ENCODE data around the gene SSH2. TPM values are rescaled to one million over a fixed set of nuclear protein-coding genes. Genes with fewer than 3 reads are reported as not detected.
"Not testable (repeated sequence)": the region's sequence is repeated elsewhere in the genome, so short reads cannot be mapped to it uniquely, and the experiment has no call there.

SSH2 gene
- total RNA-seq, 1 donor from 2014 or later: 23.0 TPM

- Histone ChIP-seq H3K4me1 (ENCODE audit: control insufficient read depth in 3 of 3, insufficient read depth in 3 of 3, low read length in 3 of 3) (peaks cover 28 to 29% (median 29%) of the 10 kb centered on the region in 3 donors), H3K27ac (ENCODE audit: low read depth, low read length) (peak overlapping the region; percentile 42), H3K4me3 (ENCODE audit: low read length in 3 of 3) (no peak overlapping the region), H3K9ac (ENCODE audit: low read depth in 1 of 3, low read length in 3 of 3) (no peak overlapping the region), H3K9me3 (ENCODE audit: control insufficient read depth in 3 of 3, low read length in 3 of 3) (no peaks in the 10 kb centered on the region), H3K27me3 (ENCODE audit: control insufficient read depth in 3 of 3, insufficient read depth in 3 of 3, low read length in 3 of 3) (no peaks in the 10 kb centered on the region), H3K36me3 (ENCODE audit: control insufficient read depth in 3 of 3, insufficient read depth in 3 of 3, low read length in 3 of 3) (peaks cover 0 to 12% (median 7%) of the 10 kb centered on the region in 3 donors)
Observed at GRCh38 chr17:29686993-29687590, 242.9 kb downstream of the SSH2 start.

- Histone ChIP-seq H3K4me3 (ENCODE audit: low read length in 3 of 3) (no peak overlapping the region), H3K9ac (ENCODE audit: low read depth in 1 of 3, low read length in 3 of 3) (peak overlapping the region in 1 of 3 donors; percentile 32), H3K4me1 (ENCODE audit: control insufficient read depth in 3 of 3, insufficient read depth in 3 of 3, low read length in 3 of 3) (peaks cover 36 to 45% (median 36%) of the 10 kb centered on the region in 3 donors), H3K9me3 (ENCODE audit: control insufficient read depth in 3 of 3, low read length in 3 of 3) (no peaks in the 10 kb centered on the region), H3K36me3 (ENCODE audit: control insufficient read depth in 3 of 3, insufficient read depth in 3 of 3, low read length in 3 of 3) (peaks cover 0 to 12% (median 7%) of the 10 kb centered on the region in 3 donors), H3K27ac (ENCODE audit: low read depth, low read length) (peak overlapping the region; percentile 72), H3K27me3 (ENCODE audit: control insufficient read depth in 3 of 3, insufficient read depth in 3 of 3, low read length in 3 of 3) (no peaks in the 10 kb centered on the region)
Observed at GRCh38 chr17:29683481-29683880, 246.5 kb downstream of the SSH2 start.

- Histone ChIP-seq H3K9me3 (ENCODE audit: control insufficient read depth in 3 of 3, low read length in 3 of 3) (no peaks in the 10 kb centered on the region), H3K4me3 (ENCODE audit: low read length in 3 of 3) (no peak overlapping the region), H3K36me3 (ENCODE audit: control insufficient read depth in 3 of 3, insufficient read depth in 3 of 3, low read length in 3 of 3) (peaks cover 0 to 12% (median 5%) of the 10 kb centered on the region in 3 donors), H3K27ac (ENCODE audit: low read depth, low read length) (peak overlapping the region; percentile 72), H3K4me1 (ENCODE audit: control insufficient read depth in 3 of 3, insufficient read depth in 3 of 3, low read length in 3 of 3) (peaks cover 35 to 50% (median 36%) of the 10 kb centered on the region in 3 donors), H3K27me3 (ENCODE audit: control insufficient read depth in 3 of 3, insufficient read depth in 3 of 3, low read length in 3 of 3) (no peaks in the 10 kb centered on the region), H3K9ac (ENCODE audit: low read depth in 1 of 3, low read length in 3 of 3) (peak overlapping the region in 1 of 3 donors; percentile 40)
Observed at GRCh38 chr17:29682987-29683386, 247.0 kb downstream of the SSH2 start.

GRCh38 chr17:29682054-29682453 is 248.0 kb downstream of the SSH2 start:
- peak overlapping the region in 1 of 3 donors; percentile 43 for H3K4me3 ChIP-seq (ENCODE audit: low read length in 3 of 3)
- peaks cover 0 to 12% (median 5%) of the 10 kb centered on the region in 3 donors for H3K36me3 ChIP-seq (ENCODE audit: control insufficient read depth in 3 of 3, insufficient read depth in 3 of 3, low read length in 3 of 3)
- H3K27ac ChIP-seq (ENCODE audit: low read depth, low read length): peak overlapping the region; percentile 72
- peaks cover 39 to 49% (median 39%) of the 10 kb centered on the region in 3 donors for H3K4me1 ChIP-seq (ENCODE audit: control insufficient read depth in 3 of 3, insufficient read depth in 3 of 3, low read length in 3 of 3)
- no peaks in the 10 kb centered on the region for H3K27me3 ChIP-seq (ENCODE audit: control insufficient read depth in 3 of 3, insufficient read depth in 3 of 3, low read length in 3 of 3)
- no peaks in the 10 kb centered on the region for H3K9me3 ChIP-seq (ENCODE audit: control insufficient read depth in 3 of 3, low read length in 3 of 3)
- H3K9ac ChIP-seq (ENCODE audit: low read depth in 1 of 3, low read length in 3 of 3): peak overlapping the region in 2 of 3 donors; percentile 40 to 51

GRCh38 chr17:29677824-29678223 is 252.2 kb downstream of the SSH2 start:
- Histone ChIP-seq H3K4me3 (ENCODE audit: low read length in 3 of 3) (peak overlapping the region in 1 of 3 donors; percentile 30), H3K9ac (ENCODE audit: low read depth in 1 of 3, low read length in 3 of 3) (peak overlapping the region in 1 of 3 donors; percentile 51), H3K36me3 (ENCODE audit: control insufficient read depth in 3 of 3, insufficient read depth in 3 of 3, low read length in 3 of 3) (peaks cover 0 to 11% (median 6%) of the 10 kb centered on the region in 3 donors), H3K9me3 (ENCODE audit: control insufficient read depth in 3 of 3, low read length in 3 of 3) (no peaks in the 10 kb centered on the region), H3K4me1 (ENCODE audit: control insufficient read depth in 3 of 3, insufficient read depth in 3 of 3, low read length in 3 of 3) (peaks cover 37 to 52% (median 51%) of the 10 kb centered on the region in 3 donors), H3K27me3 (ENCODE audit: control insufficient read depth in 3 of 3, insufficient read depth in 3 of 3, low read length in 3 of 3) (no peaks in the 10 kb centered on the region), H3K27ac (ENCODE audit: low read depth, low read length) (peak overlapping the region; percentile 82)

GRCh38 chr17:29677221-29677791 is 252.7 kb downstream of the SSH2 start:
- H3K27ac ChIP-seq (ENCODE audit: low read depth, low read length): peak overlapping the region; percentile 82
- peak overlapping the region in 2 of 3 donors; percentile 25 to 30 for H3K4me3 ChIP-seq (ENCODE audit: low read length in 3 of 3)
- H3K36me3 ChIP-seq (ENCODE audit: control insufficient read depth in 3 of 3, insufficient read depth in 3 of 3, low read length in 3 of 3): peaks cover 4 to 11% (median 7%) of the 10 kb centered on the region in 3 donors
- H3K4me1 ChIP-seq (ENCODE audit: control insufficient read depth in 3 of 3, insufficient read depth in 3 of 3, low read length in 3 of 3): peaks cover 32 to 47% (median 46%) of the 10 kb centered on the region in 3 donors
- H3K9me3 ChIP-seq (ENCODE audit: control insufficient read depth in 3 of 3, low read length in 3 of 3): no peaks in the 10 kb centered on the region
- peak overlapping the region; percentile 10 to 51 (median 47) for H3K9ac ChIP-seq (ENCODE audit: low read depth in 1 of 3, low read length in 3 of 3)
- no peaks in the 10 kb centered on the region for H3K27me3 ChIP-seq (ENCODE audit: control insufficient read depth in 3 of 3, insufficient read depth in 3 of 3, low read length in 3 of 3)

GRCh38 chr17:29675961-29676360 is 254.1 kb downstream of the SSH2 start:
- H3K36me3 ChIP-seq (ENCODE audit: control insufficient read depth in 3 of 3, insufficient read depth in 3 of 3, low read length in 3 of 3): peaks cover 12 to 19% (median 15%) of the 10 kb centered on the region in 3 donors
- not testable (repeated sequence) for H3K9me3 ChIP-seq (ENCODE audit: control insufficient read depth in 3 of 3, low read length in 3 of 3); H3K9ac ChIP-seq (ENCODE audit: low read depth in 1 of 3, low read length in 3 of 3); H3K27me3 ChIP-seq (ENCODE audit: control insufficient read depth in 3 of 3, insufficient read depth in 3 of 3, low read length in 3 of 3); H3K4me3 ChIP-seq (ENCODE audit: low read length in 3 of 3)
- peaks cover 26 to 42% (median 40%) of the 10 kb centered on the region in 3 donors for H3K4me1 ChIP-seq (ENCODE audit: control insufficient read depth in 3 of 3, insufficient read depth in 3 of 3, low read length in 3 of 3)
- H3K27ac ChIP-seq (ENCODE audit: low read depth, low read length): peak overlapping the region; percentile 82

GRCh38 chr17:29674281-29674680 is 255.7 kb downstream of the SSH2 start:
- Histone ChIP-seq H3K9ac (ENCODE audit: low read depth in 1 of 3, low read length in 3 of 3) (no peak overlapping the region), H3K4me1 (ENCODE audit: control insufficient read depth in 3 of 3, insufficient read depth in 3 of 3, low read length in 3 of 3) (peaks cover 26 to 42% (median 32%) of the 10 kb centered on the region in 3 donors), H3K36me3 (ENCODE audit: control insufficient read depth in 3 of 3, insufficient read depth in 3 of 3, low read length in 3 of 3) (peaks cover 12 to 25% (median 22%) of the 10 kb centered on the region in 3 donors), H3K9me3 (ENCODE audit: control insufficient read depth in 3 of 3, low read length in 3 of 3) (no peaks in the 10 kb centered on the region), H3K4me3 (ENCODE audit: low read length in 3 of 3) (no peak overlapping the region), H3K27me3 (ENCODE audit: control insufficient read depth in 3 of 3, insufficient read depth in 3 of 3, low read length in 3 of 3) (no peaks in the 10 kb centered on the region), H3K27ac (ENCODE audit: low read depth, low read length) (peak overlapping the region; percentile 82)

GRCh38 chr17:29671661-29672060 is 258.4 kb downstream of the SSH2 start:
- peaks cover 16 to 34% (median 31%) of the 10 kb centered on the region in 3 donors for H3K36me3 ChIP-seq (ENCODE audit: control insufficient read depth in 3 of 3, insufficient read depth in 3 of 3, low read length in 3 of 3)
- H3K9ac ChIP-seq (ENCODE audit: low read depth in 1 of 3, low read length in 3 of 3): no peak overlapping the region
- H3K4me1 ChIP-seq (ENCODE audit: control insufficient read depth in 3 of 3, insufficient read depth in 3 of 3, low read length in 3 of 3): peaks cover 12 to 34% (median 14%) of the 10 kb centered on the region in 3 donors
- H3K27me3 ChIP-seq (ENCODE audit: control insufficient read depth in 3 of 3, insufficient read depth in 3 of 3, low read length in 3 of 3): no peaks in the 10 kb centered on the region
- no peaks in the 10 kb centered on the region for H3K9me3 ChIP-seq (ENCODE audit: control insufficient read depth in 3 of 3, low read length in 3 of 3)
- no peak overlapping the region for H3K4me3 ChIP-seq (ENCODE audit: low read length in 3 of 3)
- no peak overlapping the region for H3K27ac ChIP-seq (ENCODE audit: low read depth, low read length)

GRCh38 chr17:29669266-29669665 is 260.8 kb downstream of the SSH2 start:
- H3K27ac ChIP-seq (ENCODE audit: low read depth, low read length): peak overlapping the region; percentile 77
- no peak overlapping the region for H3K4me3 ChIP-seq (ENCODE audit: low read length in 3 of 3)
- H3K9me3 ChIP-seq (ENCODE audit: control insufficient read depth in 3 of 3, low read length in 3 of 3): no peaks in the 10 kb centered on the region
- peaks cover 10 to 29% (median 20%) of the 10 kb centered on the region in 3 donors for H3K4me1 ChIP-seq (ENCODE audit: control insufficient read depth in 3 of 3, insufficient read depth in 3 of 3, low read length in 3 of 3)
- no peaks in the 10 kb centered on the region for H3K27me3 ChIP-seq (ENCODE audit: control insufficient read depth in 3 of 3, insufficient read depth in 3 of 3, low read length in 3 of 3)
- no peak overlapping the region for H3K9ac ChIP-seq (ENCODE audit: low read depth in 1 of 3, low read length in 3 of 3)
- peaks cover 20 to 40% (median 35%) of the 10 kb centered on the region in 3 donors for H3K36me3 ChIP-seq (ENCODE audit: control insufficient read depth in 3 of 3, insufficient read depth in 3 of 3, low read length in 3 of 3)

All from skeletal muscle tissue (tissue), 4 donors.